Adrenal gland (tissue), 12 donors: ENCODE data around the gene FMN1. TPM values are rescaled to one million over a fixed set of nuclear protein-coding genes. Genes with fewer than 3 reads are reported as not detected.

Experiments used
- DNase-seq, 7 donors: peaks; one replicate each; pipeline ENCODE4 v3.0.0-alpha.2; 2019 to 2020
- H3K27ac ChIP-seq, 5 donors: fragments of 200-600 bp; sonication (generic) in 4 of 5; 1 replicate in 3 of 5; 2 replicates in 2 of 5; pipeline versions ENCODE4 v1.5.1 to v1.8.0; 2016 to 2020; ENCODE audit warnings: mild to moderate bottlenecking in 1 of 5
- H3K27me3 ChIP-seq: fragments of 200-600 bp; 2 replicates; pipeline ENCODE4 v1.8.0; 2021
- H3K36me3 ChIP-seq, 2 donors: fragments of 200-600 bp; replicated peaks in 1 of 2; 1 replicate in 1 of 2; 2 replicates in 1 of 2; pipeline versions ENCODE4 v1.5.1 to v1.8.0; 2018 to 2022
- H3K4me1 ChIP-seq, 2 donors: fragments of 200-600 bp; replicated peaks in 1 of 2; 1 replicate in 1 of 2; 2 replicates in 1 of 2; pipeline versions ENCODE4 v1.5.1 to v1.8.0; 2018 to 2021
- H3K4me3 ChIP-seq, 4 donors: fragments of 200-600 bp; sonication (generic) in 3 of 4; one replicate each; pipeline ENCODE4 v1.5.1; 2016 to 2018
- H3K9me3 ChIP-seq, 3 donors: fragments of 200-600 bp; sonication (generic) in 1 of 3; replicated peaks in 1 of 3; 1 replicate in 2 of 3; 2 replicates in 1 of 3; pipeline versions ENCODE4 v1.5.1 to v1.8.0; 2016 to 2021
- CTCF ChIP-seq, 6 experiments: fragments of 450-650 bp in 4 of 6; fragments of 200-600 bp in 2 of 6; sonication (generic) in 1 of 6; IDR thresholded peaks; 1 replicate in 5 of 6; 2 replicates in 1 of 6; pipeline versions ENCODE4 v1.5.1 to v1.8.0; 2016 to 2021; ENCODE audit warnings: antibody characterized with exemption in 6 of 6, mild to moderate bottlenecking in 2 of 6, moderate library complexity in 1 of 6
- POLR2A ChIP-seq, 2 donors: fragments of 450-650 bp; IDR thresholded peaks; one replicate each; pipeline ENCODE4 v1.6.1; 2017; ENCODE audit warnings: antibody characterized with exemption in 2 of 2, mild to moderate bottlenecking in 2 of 2, moderate library complexity in 1 of 2
- WGBS, 4 donors: extraction: QIAGEN DNeasy Blood & Tissue Kit in 2 of 4; methylation state at CpG; one replicate each; pipeline versions ENCODE4 v1.1.5 to v1.1.7; 2013 to 2017; 5-methylcytosine and 5-hydroxymethylcytosine counted together
- intact Hi-C, 2 donors: fragments of 100-400 bp; cut with DNase I; formaldehyde crosslinking; loops; one replicate each; pipeline versions ENCODE4 v1.14.1 to v1.15.0; 2022 to 2023
- polyA plus RNA-seq, 3 donors: library from polyadenylated mRNA; stranded (reverse); fragments of 200-250 nt in 2 of 3; fragments of 350-450 nt in 1 of 3; fragmentation: Illumina TruSeq in 1 of 3; extraction: RNeasy Lipid Tissue Mini Kit (QIAGEN cat#74804) in 1 of 3; gene quantifications; one replicate each; pipeline ENCODE4 v1.2.3, GENCODE V29; 2013 to 2014
- total RNA-seq, 9 donors: library from RNA; depleted of rRNA in 4 of 9; stranded (reverse); fragments of >200 nt in 4 of 9; fragments of 120-200 nt in 1 of 9; fragmentation: NEBNext Ultra II Directional in 1 of 9; extraction: Animal tissue kit (Norgen Biotek cat#: 25700) in 1 of 9; gene quantifications; one replicate each; pipeline versions ENCODE4 v1.1.0 to v1.2.4, GENCODE V29; 2013 to 2023
- donor health status: healthy with polysubstance abuse.
- donor health status: Bipolar disorder and iron deficiency.
- donor health status: DM: yes; HTN: yes; CAD: no.
- donor health status: DM: no; HTN: no; CAD: no.
- donor health status: DM: no; HTN: no; CAD: no.
- donor health status: DM: yes; HTN: yes; CAD: no.

Gene FMN1
- total and polyA plus RNA-seq, 12 donors, result 0.37 to 29.2 (median 11.4) TPM

DNA sequence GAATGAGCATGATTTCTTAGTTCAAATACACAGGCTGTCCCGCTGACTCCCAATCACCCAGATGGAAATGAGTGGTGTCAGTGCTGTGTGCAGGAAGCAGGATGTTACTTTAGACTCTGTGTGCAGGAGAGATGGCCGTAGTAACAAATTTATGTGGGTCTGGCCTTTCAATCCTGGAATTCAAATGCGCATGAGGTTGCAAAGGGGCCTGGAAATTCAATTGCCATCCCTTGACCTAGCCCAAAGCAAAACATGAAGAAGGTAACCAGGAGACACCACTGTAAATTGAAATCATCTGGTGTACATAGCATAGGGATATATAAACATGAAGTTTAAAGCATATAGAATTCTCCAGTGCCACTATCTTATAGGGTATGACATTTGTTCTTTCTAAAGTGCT is 443.5 kb downstream of the FMN1 start:
- 50 to 69% (median 53%) methylated on average over 3 of the region's 3 CpGs for WGBS, 4 donors
- intact Hi-C loops, result no loop called here
- no peak overlapping the region for H3K4me3 ChIP-seq
- TF ChIP-seq CTCF (IDR thresholded peaks at IDR 0.05), result no peak
- no peaks in the 10 kb centered on the region for H3K27me3 ChIP-seq
- H3K27ac ChIP-seq, result no peak overlapping the region
- no peaks in the 10 kb centered on the region for H3K36me3 ChIP-seq
- H3K9me3 ChIP-seq, result no peaks in the 10 kb centered on the region
- H3K4me1 ChIP-seq, result no peaks in the 10 kb centered on the region
- DNase-seq, result no peak

DNA sequence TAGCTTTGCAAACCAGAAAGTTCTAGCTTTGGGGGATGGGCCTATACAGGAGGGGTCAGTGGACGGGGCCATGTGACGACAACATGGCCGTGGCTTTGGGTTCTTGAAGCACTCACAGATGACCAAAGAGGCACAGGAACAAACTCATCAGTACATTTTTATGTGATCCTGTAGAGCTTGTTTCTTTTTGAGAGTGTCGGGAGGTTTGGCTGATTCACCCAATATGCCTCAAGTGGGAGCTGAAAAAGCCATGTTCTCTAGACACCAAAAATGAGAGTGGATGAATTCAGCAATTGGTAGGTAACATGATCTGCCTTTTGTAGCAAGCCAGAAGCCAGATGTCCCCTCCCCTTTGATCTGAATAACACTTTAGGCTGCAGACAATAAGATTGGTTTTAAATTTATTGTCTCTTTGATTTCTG is 446.6 kb downstream of the FMN1 start:
- Histone ChIP-seq H3K27ac (no peak overlapping the region), H3K9me3 (no peaks in the 10 kb centered on the region), H3K36me3 (no peaks in the 10 kb centered on the region), H3K27me3 (no peaks in the 10 kb centered on the region), H3K4me3 (no peak overlapping the region), H3K4me1 (no peaks in the 10 kb centered on the region)
- 86 to 95% (median 89%) methylated on average over 4 of the region's 4 CpGs for WGBS, 4 donors
- intact Hi-C loops, result no loop called here
- DNase-seq, result no peak
- TF ChIP-seq POLR2A (IDR thresholded peaks at IDR 0.05), result no peak
- TF ChIP-seq CTCF (IDR thresholded peaks at IDR 0.05), result no peak

DNA sequence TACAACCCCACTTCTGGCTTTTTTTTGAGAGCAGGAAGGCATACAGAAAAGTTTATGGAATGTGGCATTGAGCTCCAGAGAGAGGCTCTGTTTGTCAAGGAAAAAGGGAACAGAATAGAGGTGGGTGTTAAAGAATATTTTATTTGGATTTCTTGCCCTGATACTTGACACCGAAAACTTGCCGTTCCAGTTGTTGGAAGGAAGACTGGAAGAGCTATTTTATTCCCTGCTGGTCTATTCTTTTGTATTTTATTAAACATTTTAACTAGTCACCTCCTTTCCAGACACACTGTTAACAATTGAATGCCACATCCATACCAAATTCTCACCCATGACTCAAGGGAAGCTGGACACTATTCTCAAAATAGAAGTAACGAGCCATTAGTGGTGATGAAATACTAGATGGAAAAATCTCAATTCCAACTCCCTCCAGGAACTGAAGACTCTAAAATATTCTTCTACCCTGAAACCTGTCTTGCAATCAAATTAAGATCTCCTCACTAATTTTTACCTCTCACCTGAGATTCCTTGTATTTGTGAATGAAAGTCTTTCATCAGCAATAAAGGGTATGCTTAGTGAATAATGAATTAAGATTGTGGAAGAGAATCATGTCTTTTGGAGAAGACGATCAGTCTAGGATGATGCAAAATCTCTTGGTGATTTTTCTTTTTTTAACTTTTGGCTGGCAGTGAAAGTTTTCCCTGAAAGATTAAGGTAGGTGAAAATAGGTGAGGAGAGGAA is 448.2 kb downstream of the FMN1 start:
- H3K4me1 ChIP-seq, result no peaks in the 10 kb centered on the region
- no peak for TF ChIP-seq CTCF (IDR thresholded peaks at IDR 0.05)
- TF ChIP-seq POLR2A (IDR thresholded peaks at IDR 0.05), result no peak
- H3K36me3 ChIP-seq, result no peaks in the 10 kb centered on the region
- 79 to 88% (median 84%) methylated on average over 4 of the region's 4 CpGs for WGBS, 4 donors
- no peak for DNase-seq
- H3K27ac ChIP-seq, result no peak overlapping the region
- H3K9me3 ChIP-seq, result peaks cover 0 to 5% (median 0%) of the 10 kb centered on the region in 3 donors
- no peaks in the 10 kb centered on the region for H3K27me3 ChIP-seq
- H3K4me3 ChIP-seq, result no peak overlapping the region
- intact Hi-C loops, result no loop called here

GRCh38 chr15:32743411-32744140 is 450.9 kb downstream of the FMN1 start:
- Histone ChIP-seq H3K4me3 (no peak overlapping the region), H3K27ac (no peak overlapping the region), H3K9me3 (peaks cover 0 to 5% (median 0%) of the 10 kb centered on the region in 3 donors), H3K27me3 (no peaks in the 10 kb centered on the region), H3K4me1 (no peaks in the 10 kb centered on the region), H3K36me3 (no peaks in the 10 kb centered on the region)
- intact Hi-C loops, result no loop called here
- no peak for TF ChIP-seq POLR2A (IDR thresholded peaks at IDR 0.05)
- TF ChIP-seq CTCF (IDR thresholded peaks at IDR 0.05), result no peak
- 51 to 69% (median 57%) methylated on average over 5 of the region's 5 CpGs for WGBS, 4 donors
- no peak for DNase-seq
